ENCODE results near the gene ARHGEF25.
"Not testable (repeated sequence)": the region's sequence is repeated elsewhere in the genome, so short reads cannot be mapped to it uniquely, and the experiment has no call there.

DNA sequence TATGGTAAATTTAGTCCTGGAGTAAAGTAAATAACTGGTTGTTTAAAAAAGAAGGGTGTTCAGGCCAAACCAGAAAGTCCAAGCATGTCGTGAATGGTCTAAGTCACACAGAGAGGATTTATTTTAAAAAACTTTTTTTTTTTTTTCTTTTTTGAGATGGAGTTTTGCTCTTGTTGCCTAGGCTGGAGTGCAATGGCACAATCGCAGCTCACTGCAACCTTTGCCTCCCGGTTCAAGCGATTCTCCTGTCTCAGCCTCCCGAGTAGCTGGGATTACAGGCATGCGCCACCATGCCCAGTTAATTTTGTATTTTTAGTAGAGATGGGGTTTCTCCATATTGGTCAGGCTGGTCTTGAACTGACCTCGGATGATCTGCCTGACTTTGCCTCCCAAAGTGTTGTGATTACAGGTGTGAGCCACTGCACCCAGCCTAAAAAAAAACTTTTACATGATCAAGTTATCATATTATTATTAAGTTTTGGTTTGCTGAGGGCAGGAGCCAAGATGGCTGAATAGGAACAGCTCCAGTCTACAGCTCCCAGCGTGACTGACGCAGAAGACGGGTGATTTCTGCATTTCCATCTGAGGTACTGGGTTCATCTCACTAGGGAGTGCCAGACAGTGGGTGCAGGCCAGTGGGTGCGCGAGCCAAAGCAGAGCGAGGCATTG lies 34.9 kb downstream of the ARHGEF25 start:
- TF ChIP-seq, protein P1, sequence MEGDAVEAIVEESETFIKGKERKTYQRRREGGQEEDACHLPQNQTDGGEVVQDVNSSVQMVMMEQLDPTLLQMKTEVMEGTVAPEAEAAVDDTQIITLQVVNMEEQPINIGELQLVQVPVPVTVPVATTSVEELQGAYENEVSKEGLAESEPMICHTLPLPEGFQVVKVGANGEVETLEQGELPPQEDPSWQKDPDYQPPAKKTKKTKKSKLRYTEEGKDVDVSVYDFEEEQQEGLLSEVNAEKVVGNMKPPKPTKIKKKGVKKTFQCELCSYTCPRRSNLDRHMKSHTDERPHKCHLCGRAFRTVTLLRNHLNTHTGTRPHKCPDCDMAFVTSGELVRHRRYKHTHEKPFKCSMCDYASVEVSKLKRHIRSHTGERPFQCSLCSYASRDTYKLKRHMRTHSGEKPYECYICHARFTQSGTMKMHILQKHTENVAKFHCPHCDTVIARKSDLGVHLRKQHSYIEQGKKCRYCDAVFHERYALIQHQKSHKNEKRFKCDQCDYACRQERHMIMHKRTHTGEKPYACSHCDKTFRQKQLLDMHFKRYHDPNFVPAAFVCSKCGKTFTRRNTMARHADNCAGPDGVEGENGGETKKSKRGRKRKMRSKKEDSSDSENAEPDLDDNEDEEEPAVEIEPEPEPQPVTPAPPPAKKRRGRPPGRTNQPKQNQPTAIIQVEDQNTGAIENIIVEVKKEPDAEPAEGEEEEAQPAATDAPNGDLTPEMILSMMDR (conservative IDR thresholded peaks at IDR 0.05), result not testable (repeated sequence)
- not testable (repeated sequence) for TF ChIP-seq EZH2 (IDR thresholded peaks at IDR 0.05; ENCODE audit: low read depth)

Measured in PC-9 (cell line).